ENCODE results near the gene ZNF850. TPM values are rescaled to one million over a fixed set of nuclear protein-coding genes. Genes with fewer than 3 reads are reported as not detected.

ZNF850 gene
- total RNA-seq, 1 experiment from 2014 or later, result 23.9 TPM

GRCh38 chr19:36709423-36709822, 63.2 kb downstream of the ZNF850 start:
- H3K9me3 Mint-ChIP-seq, result peaks cover 100% of the 10 kb centered on the region in 2 experiments

More at GRCh38 chr19:36709423-36709822, 63.2 kb downstream of the ZNF850 start:
- Histone ChIP-seq H3T11ph (ENCODE audit: low read length) (no peak overlapping the region), H3K79me2 (ENCODE audit: insufficient read depth, low read length) (peaks cover 8% of the 10 kb centered on the region; the same call in 1 of the 2 replicates), H3K9me3 (ENCODE audit: control insufficient read depth, low read depth, low read length) (peaks cover 57% of the 10 kb centered on the region), H2AK5ac (ENCODE audit: insufficient read length, low read length) (no peak overlapping the region), H2BK5ac (ENCODE audit: insufficient read length, low read length) (no peak overlapping the region), H3K4me2 (ENCODE audit: insufficient read depth, insufficient read length, low read length) (no peak overlapping the region), H3K27me3 (ENCODE audit: insufficient read depth, low read length) (no peaks in the 10 kb centered on the region; the same call in 1 of the 2 replicates), H3K23me2 (ENCODE audit: insufficient read length, low read depth, low read length, poor library complexity, severe bottlenecking) (no peaks in the 10 kb centered on the region), H3K14ac (ENCODE audit: insufficient read depth, low read length) (no peak overlapping the region), H3K4ac (ENCODE audit: low read depth, low read length) (no peak overlapping the region), H4K5ac (ENCODE audit: insufficient read length, low read depth, low read length) (no peak overlapping the region), H3K27ac (ENCODE audit: insufficient read length, low read depth, low read length) (no peak overlapping the region), H2BK20ac (ENCODE audit: low read depth, low read length, poor library complexity, severe bottlenecking) (no peak overlapping the region), H3K23ac (ENCODE audit: insufficient read length, low read depth, low read length) (no peak overlapping the region), H3K4me1 (ENCODE audit: insufficient read depth, low read length) (no peaks in the 10 kb centered on the region), H3K79me1 (ENCODE audit: insufficient read depth, low read depth, low read length, poor library complexity, severe bottlenecking) (peaks cover 8% of the 10 kb centered on the region), H3K9ac (ENCODE audit: extremely low read depth, insufficient read length, low read length) (no peak overlapping the region), H2AFZ (ENCODE audit: low read length) (no peak overlapping the region), H4K91ac (ENCODE audit: insufficient read length, low read depth, low read length) (no peak overlapping the region), H3K56ac (ENCODE audit: insufficient read length, low read depth, low read length) (no peak overlapping the region), H3K18ac (ENCODE audit: insufficient read length, low read depth, low read length) (no peak overlapping the region), H2BK12ac (ENCODE audit: insufficient read length, low read depth, low read length) (no peak overlapping the region), H4K8ac (replicated peaks; ENCODE audit: insufficient read length, low read depth, low read length) (no peak overlapping the region), H4K20me1 (ENCODE audit: control insufficient read depth, insufficient read depth, insufficient read length) (no peaks in the 10 kb centered on the region), H2BK120ac (ENCODE audit: low read depth, low read length, poor library complexity, severe bottlenecking) (no peak overlapping the region), H2BK15ac (ENCODE audit: low read depth, low read length) (no peak overlapping the region)
- no peak for TF ChIP-seq CTCF (conservative IDR thresholded peaks at IDR 0.05)
- Mint-ChIP-seq H3K27ac (no peak overlapping the region), H3K27me3 (ENCODE audit: low read depth) (no peaks in the 10 kb centered on the region; the same call in none of the 2 replicates), H3K4me1 (no peaks in the 10 kb centered on the region), H3K36me3 (ENCODE audit: insufficient read depth in 1 of 3, low read depth in 3 of 3) (peaks cover 74 to 99% (median 98%) of the 10 kb centered on the region in 3 experiments), H3K4me3 (no peak overlapping the region)
- DNase-seq, result no peak
- no CpG with 5 or more reads among the region's 2 CpGs for WGBS (ENCODE audit: extremely low coverage, insufficient read length, low lambda C conversion rate)
